Uterus (tissue), 2 donors: Measurements from ENCODE around the gene TRABD2B.

Experiments used
- CTCF ChIP-seq, 4 experiments: fragments of 200-600 bp in 2 of 4; fragments of 450-650 bp in 2 of 4; sonication (generic) in 2 of 4; IDR thresholded peaks; one replicate each; pipeline ENCODE4 v1.5.1; 2016 to 2019; ENCODE audit warnings: antibody characterized with exemption in 4 of 4, mild to moderate bottlenecking in 2 of 4, moderate library complexity in 1 of 4
- POLR2A ChIP-seq, 2 donors: fragments of 450-650 bp; IDR thresholded peaks; one replicate each; pipeline ENCODE4 v1.6.1; 2016; ENCODE audit warnings: antibody characterized with exemption in 2 of 2, mild to moderate bottlenecking in 1 of 2, moderate library complexity in 1 of 2

DNA sequence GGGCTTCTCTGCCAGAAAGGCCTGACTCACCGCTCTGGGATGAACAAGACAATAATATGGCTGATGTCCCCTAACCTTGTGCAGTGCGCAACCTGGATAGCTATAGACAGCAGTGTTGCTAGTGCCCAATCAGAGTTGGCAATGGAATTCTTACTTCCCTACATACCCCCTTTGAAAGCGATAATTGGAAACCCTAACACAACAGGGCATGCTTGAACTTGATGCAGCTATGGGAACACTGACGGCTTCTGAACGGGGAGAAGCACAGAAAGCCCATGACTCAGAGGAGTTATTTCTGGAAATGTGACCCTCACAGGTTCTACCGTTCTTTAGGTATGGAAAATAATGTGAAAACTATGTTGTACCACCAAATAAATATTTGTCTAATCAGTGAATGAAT is 200.6 kb downstream of the TRABD2B start:
- TF ChIP-seq CTCF (IDR thresholded peaks at IDR 0.05), result no peak
- TF ChIP-seq POLR2A (IDR thresholded peaks at IDR 0.05), result no peak
